ENCODE measurements around the gene TMC8.

- TF ChIP-seq, protein P1, sequence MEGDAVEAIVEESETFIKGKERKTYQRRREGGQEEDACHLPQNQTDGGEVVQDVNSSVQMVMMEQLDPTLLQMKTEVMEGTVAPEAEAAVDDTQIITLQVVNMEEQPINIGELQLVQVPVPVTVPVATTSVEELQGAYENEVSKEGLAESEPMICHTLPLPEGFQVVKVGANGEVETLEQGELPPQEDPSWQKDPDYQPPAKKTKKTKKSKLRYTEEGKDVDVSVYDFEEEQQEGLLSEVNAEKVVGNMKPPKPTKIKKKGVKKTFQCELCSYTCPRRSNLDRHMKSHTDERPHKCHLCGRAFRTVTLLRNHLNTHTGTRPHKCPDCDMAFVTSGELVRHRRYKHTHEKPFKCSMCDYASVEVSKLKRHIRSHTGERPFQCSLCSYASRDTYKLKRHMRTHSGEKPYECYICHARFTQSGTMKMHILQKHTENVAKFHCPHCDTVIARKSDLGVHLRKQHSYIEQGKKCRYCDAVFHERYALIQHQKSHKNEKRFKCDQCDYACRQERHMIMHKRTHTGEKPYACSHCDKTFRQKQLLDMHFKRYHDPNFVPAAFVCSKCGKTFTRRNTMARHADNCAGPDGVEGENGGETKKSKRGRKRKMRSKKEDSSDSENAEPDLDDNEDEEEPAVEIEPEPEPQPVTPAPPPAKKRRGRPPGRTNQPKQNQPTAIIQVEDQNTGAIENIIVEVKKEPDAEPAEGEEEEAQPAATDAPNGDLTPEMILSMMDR (IDR thresholded peaks at IDR 0.05), result no peak
- no peak for TF ChIP-seq POLR2A (IDR thresholded peaks at IDR 0.05; ENCODE audit: low read depth)
Measured at GRCh38 chr17:78146881-78147280, 16.3 kb downstream of the TMC8 start.

All from esophagus muscularis mucosa (tissue), 3 donors.